Endothelial cell of coronary artery (primary cell): ENCODE data around the gene TRAF5. TPM values are rescaled to one million over a fixed set of nuclear protein-coding genes. Genes with fewer than 3 reads are reported as not detected.

Source experiments
- total RNA-seq: library from RNA; depleted of rRNA; stranded (reverse); fragments of >200 nt; gene quantifications from 2 replicates; pipeline ENCODE4 v1.2.3, GENCODE V29; 2014

TRAF5 gene
- 8.0 and 25.0 TPM in 2 replicates for total RNA-seq

DNA sequence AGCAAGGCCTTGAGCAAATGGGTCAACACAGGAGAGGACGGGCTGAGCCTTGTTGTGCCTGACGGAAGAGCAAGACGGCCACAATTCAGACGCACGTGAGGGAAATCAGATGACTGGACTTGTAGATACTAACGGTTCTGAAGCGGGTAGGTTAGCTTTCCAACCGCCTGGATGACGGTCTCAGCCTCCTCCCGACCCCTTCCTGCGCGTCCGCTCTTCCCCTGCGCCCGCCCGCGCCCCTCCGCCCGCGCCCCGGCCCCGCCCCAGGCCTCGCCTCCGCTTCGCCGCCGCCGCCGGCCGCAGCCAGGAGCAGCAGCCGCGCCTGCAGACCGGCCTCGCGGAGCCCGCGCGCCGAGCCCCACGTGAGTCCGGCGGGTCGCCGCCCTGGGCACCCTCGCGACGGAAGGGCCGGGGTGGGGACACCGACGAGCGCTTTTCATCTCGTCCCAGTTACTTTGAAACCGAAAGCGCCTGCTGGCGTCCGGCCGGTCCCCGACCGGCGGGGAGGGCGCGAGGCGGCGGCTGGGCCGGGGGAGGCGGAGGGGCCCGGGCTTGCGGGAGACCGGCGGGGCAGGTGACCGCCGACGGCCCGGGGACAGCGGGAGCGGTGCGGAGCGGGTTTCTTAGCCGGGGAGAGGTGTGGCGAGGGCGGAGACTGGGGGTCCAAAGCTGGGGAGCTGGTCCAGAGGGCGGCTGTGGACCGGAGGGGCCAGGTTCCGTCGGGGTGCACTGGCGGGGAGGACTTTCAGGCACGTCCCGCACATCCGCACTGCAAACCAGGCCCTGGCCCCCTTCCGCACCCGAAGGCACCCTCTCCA is at the start of gene TRAF5:
Gene TRAF5, plus strand, starts transcription at position 306 of the 818 bp plus-strand sequence. CDS start 26,407 bp downstream, outside the sequence.

Other genes starting within 250 kb of the TRAF5 start
- not detected in 2 replicates for gene KCNH1, start 192.7 kb upstream of the TRAF5 start, total RNA-seq
- gene RCOR3, start 67.5 kb upstream of the TRAF5 start, total RNA-seq: 9.4 and 15.0 TPM in 2 replicates
- gene RD3, start 165.3 kb downstream of the TRAF5 start, total RNA-seq: not detected in 2 replicates